ENCODE data around the gene POLR3E.

DNA sequence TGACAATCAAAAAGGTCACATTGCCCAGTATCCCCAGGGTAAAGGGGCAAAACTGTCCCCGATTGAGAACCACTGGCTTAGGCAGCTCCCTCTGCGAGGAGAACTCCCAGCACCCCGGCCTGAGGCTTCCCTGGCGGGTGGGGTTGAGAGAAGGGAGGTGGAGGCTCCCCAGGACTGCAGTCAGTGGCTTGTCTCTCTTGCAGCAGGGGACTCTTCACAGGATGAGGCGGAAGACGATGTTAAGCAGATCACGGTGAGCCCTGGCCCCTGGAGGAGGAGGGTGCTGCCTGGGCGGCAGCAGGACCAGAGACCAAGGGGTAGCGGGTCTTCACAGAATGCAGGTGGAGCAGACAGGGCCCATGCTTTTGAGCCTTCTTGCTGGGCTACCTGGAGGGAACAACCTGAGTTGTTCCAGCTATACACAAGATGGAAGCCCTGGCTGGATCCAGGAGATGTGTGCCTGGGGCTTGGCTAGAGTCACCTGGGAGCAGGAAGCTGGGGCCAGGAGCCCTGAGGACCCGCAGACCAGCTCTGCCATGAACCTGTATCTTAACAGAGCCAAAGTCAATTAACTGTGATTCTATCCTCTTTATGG, 16.8 kb downstream of the POLR3E start:
- TF ChIP-seq CTCF (IDR thresholded peaks at IDR 0.05) = no peak
- no peak for TF ChIP-seq POLR2AphosphoS5 (IDR thresholded peaks at IDR 0.05)
- TF ChIP-seq POLR2A (IDR thresholded peaks at IDR 0.05) = no peak

All from breast epithelium (tissue), 3 donors.